ENCODE data around the gene ITPRIP. TPM values are rescaled to one million over a fixed set of nuclear protein-coding genes. Genes with fewer than 3 reads are reported as not detected.

ITPRIP gene
- total RNA-seq, 1 experiment from 2014 or later = 12.0 TPM

DNA sequence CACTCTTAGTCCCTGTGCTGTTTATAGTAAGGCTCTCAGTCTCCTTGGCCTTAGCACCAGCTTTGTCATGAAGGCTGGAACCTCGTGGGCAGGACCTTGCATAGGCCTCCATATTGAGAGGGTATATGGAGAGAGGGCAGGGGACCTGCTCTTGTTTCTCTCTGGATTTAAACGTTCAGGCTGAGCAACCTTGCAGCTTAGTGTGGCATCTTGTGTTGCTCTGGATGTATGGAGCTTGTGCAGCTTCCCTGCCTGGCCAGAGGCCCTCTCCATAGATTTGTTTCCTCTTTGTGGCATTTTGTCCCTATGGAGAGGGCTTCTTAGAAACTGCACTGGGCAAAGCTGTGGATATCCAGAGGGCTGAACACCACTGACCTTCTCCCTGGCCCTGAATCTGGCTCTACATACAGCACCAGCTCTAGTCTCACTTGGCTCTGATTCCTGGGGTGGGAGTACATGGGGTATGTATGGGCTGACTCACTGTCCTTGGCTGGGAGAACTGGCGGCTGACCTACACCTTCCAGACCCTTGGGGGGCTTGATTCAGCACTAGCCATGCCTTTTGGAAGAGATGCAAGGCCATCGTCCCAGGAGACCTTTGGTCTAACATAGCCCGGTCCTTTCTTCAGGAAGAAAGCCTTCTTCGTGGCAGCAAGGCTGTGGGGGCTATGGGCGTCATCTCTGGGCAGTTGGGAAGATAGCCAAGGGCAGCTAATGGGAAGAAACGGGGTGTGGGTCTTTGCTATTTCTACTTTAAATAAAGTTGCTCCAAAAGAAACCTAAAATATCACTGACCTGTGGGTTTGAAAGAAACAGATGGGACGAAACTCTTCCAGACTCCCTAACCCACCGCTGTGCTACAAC is 30.5 kb downstream of the ITPRIP start:
- peaks cover 0 to 5% of the 10 kb centered on the region in 2 experiments; a peak in 1 of 4 replicates for H3K4me1 ChIP-seq (ENCODE audit: control insufficient read depth in 1 of 2, insufficient read depth in 2 of 2, low read length in 2 of 2)
- no peak overlapping the region for H3K9ac ChIP-seq (ENCODE audit: low read length)
- DNase-seq (ENCODE audit: low read depth, low spot score) = no peak
- ATAC-seq = no peak
- no peak overlapping the region for H2AFZ ChIP-seq (ENCODE audit: low read depth, low read length, poor library complexity, severe bottlenecking)
- H3K36me3 ChIP-seq (ENCODE audit: control insufficient read depth in 1 of 2, insufficient read depth in 2 of 2, low read length in 2 of 2) = peaks cover 1 to 4% of the 10 kb centered on the region in 2 experiments; a peak in 2 of 4 replicates
- no peak overlapping the region for H3K4me2 ChIP-seq (ENCODE audit: low read length)
- H3K27ac ChIP-seq (ENCODE audit: low read depth, low read length) = no peak overlapping the region
- H3K27me3 ChIP-seq (ENCODE audit: insufficient read depth, low read length) = no peaks in the 10 kb centered on the region
- ChIA-PET CTCF (interaction anchor here (1.1 to 3.9 kb wide), 6 partner anchors 14 to 315 kb away, joined by 3 to 25 read pairs (median 6); partner anchors contain the start of gene CFAP58), RAD21 (ENCODE audit: low non-redundant PET in 1 of 2, low total read pairs in 2 of 2, uncharacterized antibody in 2 of 2, unreplicated experiment in 2 of 2) (interaction anchor here in 1 of 2 experiments (2.2 kb wide), 1 partner anchor 46 kb away, joined by 4 read pairs; the partner anchor contains the start of gene CFAP58), POLR2A (no interaction called here)
- BruUV-seq (replicated peaks) = no TSS peak
- H3K4me3 ChIP-seq (replicated peaks in 1 of 2; ENCODE audit: low read depth in 1 of 2, low read length in 2 of 2) = no peak overlapping the region
- intact Hi-C loops (cut with micrococcal nuclease) = no loop called here
- no peaks in the 10 kb centered on the region; the same call in 1 of the 2 replicates for H3K79me2 ChIP-seq (ENCODE audit: insufficient read depth, low read length)
- H4K20me1 ChIP-seq (ENCODE audit: insufficient read depth) = no peaks in the 10 kb centered on the region
- TF ChIP-seq EGR1 (IDR thresholded peaks at IDR 0.05; ENCODE audit: low read depth) (no peak), ZFX (IDR thresholded peaks at IDR 0.05) (no peak), RAD21 (IDR thresholded peaks at IDR 0.05; ENCODE audit: low read depth) (no peak), CBX3 (IDR thresholded peaks at IDR 0.05; ENCODE audit: low read depth) (no peak)
- H3K9me2 ChIP-seq (ENCODE audit: insufficient read depth) = no peaks in the 10 kb centered on the region
- H3K9me3 ChIP-seq (ENCODE audit: control insufficient read depth in 1 of 2, insufficient read depth in 1 of 2, low read depth in 1 of 2, low read length in 2 of 2) = no peaks in the 10 kb centered on the region

DNA sequence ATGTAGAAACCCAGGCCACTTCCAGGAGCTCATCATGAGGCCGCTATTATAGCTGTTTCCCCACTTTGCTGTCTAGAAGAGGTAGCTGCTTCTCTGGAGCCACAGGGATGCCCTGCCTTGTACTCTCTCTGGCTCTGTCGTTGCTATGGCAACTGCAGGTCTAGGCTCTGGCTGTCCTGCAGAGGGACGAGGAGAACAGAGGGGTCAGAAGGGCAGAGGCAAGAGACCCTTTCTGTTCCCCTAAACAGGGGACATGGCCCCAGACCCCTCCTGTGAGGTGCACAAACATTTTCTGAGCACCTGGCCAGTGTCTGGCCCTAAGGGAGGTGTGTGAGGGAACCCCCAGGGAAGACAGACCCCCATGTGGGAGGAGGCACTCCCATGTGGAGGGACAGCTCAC is 31.4 kb downstream of the ITPRIP start:
- no peaks in the 10 kb centered on the region for H3K9me3 ChIP-seq (ENCODE audit: control insufficient read depth in 1 of 2, insufficient read depth in 1 of 2, low read depth in 1 of 2, low read length in 2 of 2)
- no TSS peak for BruUV-seq (replicated peaks)
- ChIA-PET POLR2A (interaction anchor here (0.7 to 1.2 kb wide), 2 partner anchors 43 to 45 kb away, joined by 3 read pairs; no protein-coding TSS in a partner anchor), CTCF (interaction anchor here (0.6 to 3.9 kb wide), 11 partner anchors 11 to 316 kb away, joined by 3 to 42 read pairs (median 14); partner anchors contain the start of gene CFAP58), RAD21 (ENCODE audit: low non-redundant PET in 1 of 2, low total read pairs in 2 of 2, uncharacterized antibody in 2 of 2, unreplicated experiment in 2 of 2) (interaction anchor here (0.6 to 2.2 kb wide), 4 partner anchors 32 to 248 kb away, joined by 3 to 7 read pairs (median 4); partner anchors contain the start of genes CFAP58 (in 1 of the 2) and ITPRIP (in 1 of the 2))
- peaks cover 0 to 5% of the 10 kb centered on the region in 2 experiments; a peak in 1 of 4 replicates for H3K4me1 ChIP-seq (ENCODE audit: control insufficient read depth in 1 of 2, insufficient read depth in 2 of 2, low read length in 2 of 2)
- no peaks in the 10 kb centered on the region; the same call in 1 of the 2 replicates for H3K79me2 ChIP-seq (ENCODE audit: insufficient read depth, low read length)
- DNase-seq (ENCODE audit: low read depth, low spot score) = no peak
- peaks cover 0 to 4% of the 10 kb centered on the region in 2 experiments; a peak in 2 of 4 replicates for H3K36me3 ChIP-seq (ENCODE audit: control insufficient read depth in 1 of 2, insufficient read depth in 2 of 2, low read length in 2 of 2)
- H4K20me1 ChIP-seq (ENCODE audit: insufficient read depth) = no peaks in the 10 kb centered on the region
- H3K27me3 ChIP-seq (ENCODE audit: insufficient read depth, low read length) = no peaks in the 10 kb centered on the region
- intact Hi-C loops (cut with micrococcal nuclease) = no loop called here
- TF ChIP-seq EZH2 (IDR thresholded peaks at IDR 0.05) = no peak
- TF ChIP-seq, protein P1, sequence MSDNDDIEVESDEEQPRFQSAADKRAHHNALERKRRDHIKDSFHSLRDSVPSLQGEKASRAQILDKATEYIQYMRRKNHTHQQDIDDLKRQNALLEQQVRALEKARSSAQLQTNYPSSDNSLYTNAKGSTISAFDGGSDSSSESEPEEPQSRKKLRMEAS (IDR thresholded peaks at IDR 0.05) = no peak
- TF ChIP-seq CEBPB (IDR thresholded peaks at IDR 0.05; ENCODE audit: low read depth) = no peak
- no peak for TF ChIP-seq EZH2phosphoT487 (IDR thresholded peaks at IDR 0.05; ENCODE audit: borderline replicate concordance)
- no peak for TF ChIP-seq CBX3 (IDR thresholded peaks at IDR 0.05; ENCODE audit: low read depth)
- TF ChIP-seq EGR1 (IDR thresholded peaks at IDR 0.05; ENCODE audit: low read depth) = no peak
- no peak for TF ChIP-seq YY1 (IDR thresholded peaks at IDR 0.05; ENCODE audit: extremely low read depth, insufficient replicate concordance, low read depth, low read length)
- no peak for TF ChIP-seq ZFX (IDR thresholded peaks at IDR 0.05)
- TF ChIP-seq, protein P2, sequence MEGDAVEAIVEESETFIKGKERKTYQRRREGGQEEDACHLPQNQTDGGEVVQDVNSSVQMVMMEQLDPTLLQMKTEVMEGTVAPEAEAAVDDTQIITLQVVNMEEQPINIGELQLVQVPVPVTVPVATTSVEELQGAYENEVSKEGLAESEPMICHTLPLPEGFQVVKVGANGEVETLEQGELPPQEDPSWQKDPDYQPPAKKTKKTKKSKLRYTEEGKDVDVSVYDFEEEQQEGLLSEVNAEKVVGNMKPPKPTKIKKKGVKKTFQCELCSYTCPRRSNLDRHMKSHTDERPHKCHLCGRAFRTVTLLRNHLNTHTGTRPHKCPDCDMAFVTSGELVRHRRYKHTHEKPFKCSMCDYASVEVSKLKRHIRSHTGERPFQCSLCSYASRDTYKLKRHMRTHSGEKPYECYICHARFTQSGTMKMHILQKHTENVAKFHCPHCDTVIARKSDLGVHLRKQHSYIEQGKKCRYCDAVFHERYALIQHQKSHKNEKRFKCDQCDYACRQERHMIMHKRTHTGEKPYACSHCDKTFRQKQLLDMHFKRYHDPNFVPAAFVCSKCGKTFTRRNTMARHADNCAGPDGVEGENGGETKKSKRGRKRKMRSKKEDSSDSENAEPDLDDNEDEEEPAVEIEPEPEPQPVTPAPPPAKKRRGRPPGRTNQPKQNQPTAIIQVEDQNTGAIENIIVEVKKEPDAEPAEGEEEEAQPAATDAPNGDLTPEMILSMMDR (IDR thresholded peaks at IDR 0.05 in 2 of 3, conservative IDR thresholded peaks at IDR 0.05 in 1 of 3; ENCODE audit: borderline replicate concordance in 1 of 3, insufficient read depth in 1 of 3, low read depth in 2 of 3, low read length in 2 of 3) = no peak
- TF ChIP-seq ELF1 (IDR thresholded peaks at IDR 0.05; ENCODE audit: borderline replicate concordance, low read depth) = no peak
- TF ChIP-seq, protein P3, sequence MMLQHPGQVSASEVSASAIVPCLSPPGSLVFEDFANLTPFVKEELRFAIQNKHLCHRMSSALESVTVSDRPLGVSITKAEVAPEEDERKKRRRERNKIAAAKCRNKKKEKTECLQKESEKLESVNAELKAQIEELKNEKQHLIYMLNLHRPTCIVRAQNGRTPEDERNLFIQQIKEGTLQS (IDR thresholded peaks at IDR 0.05) = no peak
- no peak for TF ChIP-seq FOSL1 (IDR thresholded peaks at IDR 0.05; ENCODE audit: low read depth)
- H3K9me2 ChIP-seq (ENCODE audit: insufficient read depth) = no peaks in the 10 kb centered on the region
- H3K4me3 ChIP-seq (replicated peaks in 1 of 2; ENCODE audit: low read depth in 1 of 2, low read length in 2 of 2) = no peak overlapping the region
- H3K4me2 ChIP-seq (ENCODE audit: low read length) = no peak overlapping the region
- H3K9ac ChIP-seq (ENCODE audit: low read length) = no peak overlapping the region
- H2AFZ ChIP-seq (ENCODE audit: low read depth, low read length, poor library complexity, severe bottlenecking) = no peak overlapping the region
- H3K27ac ChIP-seq (ENCODE audit: low read depth, low read length) = no peak overlapping the region
- ATAC-seq = no peak

Data from HCT116 (cell line).